ENCODE data around the gene MEIOB.
"Not testable (repeated sequence)": the region's sequence is repeated elsewhere in the genome, so short reads cannot be mapped to it uniquely, and the experiment has no call there.

MEIOB gene, protein sequence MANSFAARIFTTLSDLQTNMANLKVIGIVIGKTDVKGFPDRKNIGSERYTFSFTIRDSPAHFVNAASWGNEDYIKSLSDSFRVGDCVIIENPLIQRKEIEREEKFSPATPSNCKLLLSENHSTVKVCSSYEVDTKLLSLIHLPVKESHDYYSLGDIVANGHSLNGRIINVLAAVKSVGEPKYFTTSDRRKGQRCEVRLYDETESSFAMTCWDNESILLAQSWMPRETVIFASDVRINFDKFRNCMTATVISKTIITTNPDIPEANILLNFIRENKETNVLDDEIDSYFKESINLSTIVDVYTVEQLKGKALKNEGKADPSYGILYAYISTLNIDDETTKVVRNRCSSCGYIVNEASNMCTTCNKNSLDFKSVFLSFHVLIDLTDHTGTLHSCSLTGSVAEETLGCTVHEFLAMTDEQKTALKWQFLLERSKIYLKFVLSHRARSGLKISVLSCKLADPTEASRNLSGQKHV

DNA sequence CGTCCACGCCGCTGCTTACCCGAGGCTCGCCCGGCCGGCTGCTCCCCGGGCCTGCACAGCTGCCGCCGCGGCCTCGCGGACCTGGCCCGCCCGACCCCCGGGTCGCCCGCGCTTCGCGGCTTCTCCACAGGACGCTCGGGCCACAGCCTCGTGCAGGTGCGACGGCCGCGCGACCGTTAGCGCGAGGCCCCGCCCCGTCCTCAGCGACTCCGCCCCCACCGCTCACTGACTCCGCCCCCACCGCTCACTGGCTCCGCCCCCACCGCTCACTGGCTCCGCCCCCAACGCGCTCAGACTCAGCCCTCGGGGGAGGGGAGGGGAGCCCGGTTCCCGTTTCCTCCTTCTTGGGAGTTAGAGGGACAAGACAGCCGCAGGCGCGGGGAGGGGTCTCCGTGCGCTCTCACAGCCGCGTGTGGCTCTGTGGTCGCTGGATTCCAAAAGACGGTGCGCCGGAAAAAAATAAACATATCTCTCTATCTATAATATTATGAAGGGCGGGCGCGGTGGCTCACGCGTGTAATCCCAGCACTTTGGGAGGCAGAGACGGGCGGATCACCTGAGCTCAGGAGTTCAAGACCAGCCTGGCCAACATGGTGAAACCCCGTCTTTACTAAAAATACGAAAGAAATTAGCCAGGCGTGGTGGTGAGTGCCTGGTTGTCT lies at the start of gene MEIOB:
Gene MEIOB (minus strand): TSS at position 191 of the 662 bp plus-strand sequence. CDS start 3,989 bp downstream, outside the sequence.
- no peak for DNase-seq (ENCODE audit: insufficient read length, low spot score)
- FAIRE-seq: no peak
- TF ChIP-seq, protein P1, sequence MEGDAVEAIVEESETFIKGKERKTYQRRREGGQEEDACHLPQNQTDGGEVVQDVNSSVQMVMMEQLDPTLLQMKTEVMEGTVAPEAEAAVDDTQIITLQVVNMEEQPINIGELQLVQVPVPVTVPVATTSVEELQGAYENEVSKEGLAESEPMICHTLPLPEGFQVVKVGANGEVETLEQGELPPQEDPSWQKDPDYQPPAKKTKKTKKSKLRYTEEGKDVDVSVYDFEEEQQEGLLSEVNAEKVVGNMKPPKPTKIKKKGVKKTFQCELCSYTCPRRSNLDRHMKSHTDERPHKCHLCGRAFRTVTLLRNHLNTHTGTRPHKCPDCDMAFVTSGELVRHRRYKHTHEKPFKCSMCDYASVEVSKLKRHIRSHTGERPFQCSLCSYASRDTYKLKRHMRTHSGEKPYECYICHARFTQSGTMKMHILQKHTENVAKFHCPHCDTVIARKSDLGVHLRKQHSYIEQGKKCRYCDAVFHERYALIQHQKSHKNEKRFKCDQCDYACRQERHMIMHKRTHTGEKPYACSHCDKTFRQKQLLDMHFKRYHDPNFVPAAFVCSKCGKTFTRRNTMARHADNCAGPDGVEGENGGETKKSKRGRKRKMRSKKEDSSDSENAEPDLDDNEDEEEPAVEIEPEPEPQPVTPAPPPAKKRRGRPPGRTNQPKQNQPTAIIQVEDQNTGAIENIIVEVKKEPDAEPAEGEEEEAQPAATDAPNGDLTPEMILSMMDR (IDR thresholded peaks at IDR 0.05; ENCODE audit: insufficient read depth, missing control alignments): no peak

DNA sequence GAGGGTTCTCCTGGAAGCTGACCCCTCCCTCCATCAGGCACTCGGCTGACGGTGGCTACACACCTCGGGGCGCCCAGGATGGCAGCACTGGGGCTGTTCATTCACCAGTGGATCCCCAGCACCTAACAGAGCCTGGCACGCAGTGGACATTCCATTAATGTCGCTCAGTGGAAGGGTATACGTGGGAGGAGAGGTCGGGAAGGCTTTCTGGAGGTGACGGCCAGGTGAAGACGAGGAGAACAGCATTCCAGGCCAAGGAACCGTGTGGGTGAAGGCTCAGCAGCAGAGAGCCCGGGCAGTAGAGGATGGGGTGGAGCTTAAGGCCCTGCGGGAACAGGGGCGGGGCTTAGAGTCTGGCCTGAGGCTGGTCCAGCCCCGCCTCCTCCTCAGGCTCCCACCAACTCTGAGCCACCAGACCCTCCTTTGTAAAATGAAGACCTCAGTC lies 48.8 kb upstream of the MEIOB start:
- DNase-seq (ENCODE audit: insufficient read length, low spot score): no peak
- TF ChIP-seq, protein P1 (IDR thresholded peaks at IDR 0.05; ENCODE audit: insufficient read depth, missing control alignments): no peak
- no peak for FAIRE-seq

DNA sequence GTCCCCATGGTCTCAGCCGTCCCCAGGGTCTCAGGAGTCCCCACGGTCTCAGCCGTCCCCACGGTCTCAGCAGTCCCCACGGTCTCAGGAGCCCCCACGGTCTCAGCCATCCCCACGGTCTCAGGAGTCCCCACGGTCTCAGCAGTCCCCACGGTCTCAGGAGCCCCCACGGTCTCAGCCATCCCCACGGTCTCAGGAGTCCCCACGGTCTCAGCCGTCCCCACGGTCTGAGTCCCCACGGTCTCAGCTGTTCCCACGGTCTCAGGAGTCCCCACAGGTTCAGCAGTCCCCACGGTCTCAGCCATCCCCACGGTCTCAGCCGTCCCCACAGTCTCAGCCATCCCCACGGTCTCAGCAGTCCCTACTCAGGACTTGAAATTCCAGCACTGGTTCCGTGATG lies 48.2 kb upstream of the MEIOB start:
- FAIRE-seq; DNase-seq (ENCODE audit: insufficient read length, low spot score): not testable (repeated sequence)

DNA sequence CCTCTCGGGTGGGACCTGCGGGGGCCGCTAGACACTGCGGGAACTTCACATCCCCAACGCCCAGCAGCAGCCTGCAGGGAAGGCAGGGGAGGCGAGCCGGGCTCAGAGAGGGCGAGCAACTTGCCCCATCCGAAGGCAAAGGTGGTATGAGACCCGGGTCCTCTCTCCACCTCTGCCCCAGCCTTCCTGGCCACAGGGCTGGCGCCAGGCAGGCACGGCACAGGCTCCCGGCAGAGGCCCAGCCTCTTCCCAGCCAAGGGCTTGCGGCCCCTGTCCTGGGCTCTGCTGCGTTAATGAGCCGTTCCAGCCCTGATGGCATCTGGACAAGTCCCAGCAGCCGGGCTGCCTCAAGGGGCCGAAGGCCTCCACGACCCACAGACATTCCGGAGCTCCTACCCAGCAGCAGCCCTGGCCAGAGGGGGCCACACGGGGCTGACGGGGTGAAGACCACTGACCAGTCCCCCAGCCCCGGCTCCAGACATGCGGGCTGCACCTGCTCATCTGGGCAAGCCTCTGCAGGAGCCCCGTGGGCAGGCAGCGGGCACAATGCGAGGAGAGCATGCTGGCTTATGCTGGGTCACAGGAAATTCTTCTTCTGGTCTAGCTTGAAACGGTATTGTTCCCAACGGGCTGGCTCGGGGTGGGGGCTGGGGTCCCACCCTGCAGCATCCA lies 47.5 kb upstream of the MEIOB start:
- TF ChIP-seq, protein P1 (IDR thresholded peaks at IDR 0.05; ENCODE audit: insufficient read depth, missing control alignments): no peak
- FAIRE-seq (no peak), DNase-seq (ENCODE audit: insufficient read length, low spot score) (no peak)

DNA sequence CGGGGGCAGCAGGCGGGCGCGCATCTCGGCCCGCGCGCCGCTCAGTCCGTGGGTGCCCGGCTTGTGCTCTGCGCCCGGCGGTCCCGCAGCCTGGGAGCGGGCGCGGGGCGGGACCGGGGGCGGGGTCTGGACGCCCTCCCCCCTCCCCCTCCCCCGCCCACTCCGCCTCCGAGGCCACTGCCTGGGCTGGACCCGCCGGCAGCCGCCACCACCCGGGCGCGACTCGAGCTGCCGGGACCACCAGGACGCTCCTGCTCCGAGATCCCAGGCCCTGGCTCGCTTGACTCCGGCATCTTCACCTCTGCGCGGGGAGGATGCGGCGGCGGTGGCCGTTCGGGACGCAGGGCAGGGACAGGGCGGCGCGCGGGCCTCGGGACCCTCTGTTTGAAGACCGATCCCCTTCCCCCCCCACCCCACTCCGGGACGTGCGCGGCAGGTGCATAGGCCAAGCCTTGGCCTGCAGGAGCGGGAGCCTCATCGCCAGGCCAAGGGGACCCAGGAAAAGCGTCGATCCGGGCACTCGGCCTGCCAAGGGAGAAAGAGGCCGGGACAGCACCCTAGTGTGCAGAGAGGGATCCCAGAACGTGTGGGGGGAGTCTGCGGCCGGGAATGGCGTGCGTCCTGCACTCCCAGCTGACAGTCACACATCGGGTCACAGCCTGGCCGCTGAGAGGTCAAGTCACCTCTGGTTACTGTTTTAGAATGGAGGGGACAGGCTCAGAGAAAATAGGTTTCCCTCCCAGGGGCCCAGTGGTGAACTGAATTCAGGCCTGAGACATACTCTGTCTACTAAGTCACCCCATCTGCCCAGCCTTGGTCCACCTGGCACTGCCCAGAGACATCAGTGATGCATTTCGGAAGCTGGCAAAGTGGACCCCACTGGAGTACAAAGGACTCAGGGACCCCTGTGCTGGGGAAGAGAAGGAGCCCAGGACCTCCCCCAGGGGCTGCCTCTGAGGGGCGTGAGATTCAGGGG lies 46.7 kb upstream of the MEIOB start, which contains the start of gene HS3ST6:
Gene HS3ST6 (minus strand): TSS at position 65 of the 976 bp plus-strand sequence. CDS start 92 bp downstream, outside the sequence.
- no peak for FAIRE-seq
- no peak for DNase-seq (ENCODE audit: insufficient read length, low spot score)
- TF ChIP-seq, protein P1 (IDR thresholded peaks at IDR 0.05; ENCODE audit: insufficient read depth, missing control alignments): no peak

DNA sequence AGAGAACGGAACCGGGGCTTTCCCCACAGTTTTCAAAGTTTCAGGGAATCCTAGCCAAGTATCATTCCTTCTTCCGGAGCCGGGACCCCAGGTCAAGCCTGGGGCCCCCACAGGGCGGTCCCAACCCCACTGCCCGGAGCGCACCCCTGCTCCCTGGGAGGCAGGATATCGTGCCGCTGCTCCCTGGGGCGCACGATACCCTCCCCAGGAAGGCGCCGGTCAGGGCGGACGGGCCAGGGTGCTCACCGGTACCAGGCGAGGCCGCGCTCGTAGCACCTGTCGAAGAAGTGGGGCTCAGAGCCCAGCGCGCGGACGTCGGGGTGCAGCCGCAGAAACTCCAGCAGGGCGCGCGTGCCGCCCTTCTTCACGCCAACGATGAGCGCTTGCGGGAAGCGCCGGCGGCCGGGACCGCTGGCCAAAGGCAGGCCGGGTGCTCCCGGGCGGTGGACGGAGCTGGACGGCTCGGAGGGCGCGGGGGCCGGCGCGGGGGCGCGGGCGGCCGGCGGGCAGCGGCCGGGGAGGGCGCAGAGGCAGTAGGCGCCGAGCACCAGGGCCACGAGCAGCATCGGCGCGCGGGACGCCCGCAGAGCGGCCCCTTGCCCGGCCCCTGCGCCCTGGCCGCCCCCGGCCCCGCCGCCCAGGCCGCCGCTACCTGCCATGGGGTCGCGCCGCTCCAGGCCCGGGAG lies 45.8 kb upstream of the MEIOB start:
- no peak for FAIRE-seq
- TF ChIP-seq, protein P1 (IDR thresholded peaks at IDR 0.05; ENCODE audit: insufficient read depth, missing control alignments): no peak
- no peak for DNase-seq (ENCODE audit: insufficient read length, low spot score)
